Measurements from ENCODE around the gene RGS6.

- TF ChIP-seq ZNF274 (IDR thresholded peaks at IDR 0.05; ENCODE audit: low read depth, low read length) (no peak), SUZ12 (IDR thresholded peaks at IDR 0.05; ENCODE audit: extremely low read depth, insufficient read depth, insufficient read length) (no peak), YY1 (IDR thresholded peaks at IDR 0.05; ENCODE audit: insufficient read depth, insufficient read length) (no peak)
These were observed 578.3 kb downstream of the RGS6 start for GRCh38 chr14:72510566-72510965.
